Measurements from ENCODE around the gene PTPRZ1. TPM values are rescaled to one million over a fixed set of nuclear protein-coding genes. Genes with fewer than 3 reads are reported as not detected.

Gene PTPRZ1
- total RNA-seq, 1 experiment from 2014 or later: not detected

DNA sequence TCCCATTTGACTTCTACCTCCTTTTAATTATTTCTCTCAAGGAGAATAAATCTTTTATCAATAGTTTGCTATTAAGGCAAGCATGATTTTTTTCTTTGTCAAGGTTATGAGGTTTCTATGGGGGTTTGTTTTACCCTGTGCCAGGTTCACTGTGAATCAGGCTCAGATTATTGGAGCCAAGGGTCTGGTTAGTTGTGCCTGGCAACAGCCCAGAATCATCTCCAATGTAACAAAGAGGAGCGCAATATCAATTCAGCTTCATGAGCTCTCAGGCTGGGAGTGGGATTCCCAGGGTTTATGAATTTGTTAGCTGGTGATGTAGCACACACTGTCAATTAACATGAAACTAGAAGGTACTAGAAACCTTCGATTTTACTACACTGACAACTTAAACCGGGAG lies 197.9 kb downstream of the PTPRZ1 start:
- H3K9me3 ChIP-seq (ENCODE audit: low read length): peaks cover 6% of the 10 kb centered on the region; the same call in 1 of the 2 replicates
- no peak overlapping the region for H3K9ac ChIP-seq (ENCODE audit: low read length)
- DNase-seq: no peak
- H2AFZ ChIP-seq (ENCODE audit: low read length): no peak overlapping the region
- H3K4me3 ChIP-seq (ENCODE audit: low read length): no peak overlapping the region
- no peaks in the 10 kb centered on the region for H3K36me3 ChIP-seq (ENCODE audit: insufficient read depth, low read length)
- no peaks in the 10 kb centered on the region for H3K9me2 ChIP-seq (replicated peaks; ENCODE audit: insufficient read depth, low read length)
- no peaks in the 10 kb centered on the region for H3K79me2 ChIP-seq (ENCODE audit: low read length)
- H4K20me1 ChIP-seq (ENCODE audit: insufficient read depth, low read depth, low read length): no peaks in the 10 kb centered on the region
- H3K4me2 ChIP-seq (ENCODE audit: low read depth, low read length, poor library complexity, severe bottlenecking): no peak overlapping the region
- H3K27me3 ChIP-seq (ENCODE audit: low read length): no peaks in the 10 kb centered on the region
- H3K4me1 ChIP-seq (ENCODE audit: low read length): no peaks in the 10 kb centered on the region
- no peak overlapping the region for H3K27ac ChIP-seq (ENCODE audit: low read length)

DNA sequence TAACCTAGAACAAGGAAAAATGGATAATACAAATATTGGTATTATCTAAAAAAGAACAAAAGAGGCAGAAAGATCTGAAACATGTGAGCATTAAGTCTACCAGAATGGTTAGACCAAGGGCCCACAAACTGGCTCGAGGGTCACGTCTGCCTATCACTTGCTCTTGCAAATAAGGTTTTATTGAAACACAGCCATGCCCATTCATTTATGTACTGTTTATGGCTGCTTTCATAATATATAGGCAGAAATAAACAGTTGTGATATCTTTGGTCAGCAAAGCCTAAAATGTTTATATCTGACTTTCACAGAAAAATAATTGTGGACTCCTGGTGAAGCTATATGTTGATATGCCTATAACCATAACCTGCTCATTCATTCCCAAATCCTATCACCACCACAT lies 199.3 kb downstream of the PTPRZ1 start:
- Histone ChIP-seq H3K27me3 (ENCODE audit: low read length) (no peaks in the 10 kb centered on the region), H3K79me2 (ENCODE audit: low read length) (no peaks in the 10 kb centered on the region), H3K36me3 (ENCODE audit: insufficient read depth, low read length) (no peaks in the 10 kb centered on the region), H4K20me1 (ENCODE audit: insufficient read depth, low read depth, low read length) (no peaks in the 10 kb centered on the region), H3K9me3 (ENCODE audit: low read length) (peaks cover 9% of the 10 kb centered on the region; the same call in 1 of the 2 replicates), H3K4me1 (ENCODE audit: low read length) (no peaks in the 10 kb centered on the region), H3K4me2 (ENCODE audit: low read depth, low read length, poor library complexity, severe bottlenecking) (no peak overlapping the region), H3K27ac (ENCODE audit: low read length) (no peak overlapping the region), H3K9ac (ENCODE audit: low read length) (no peak overlapping the region), H2AFZ (ENCODE audit: low read length) (no peak overlapping the region), H3K9me2 (replicated peaks; ENCODE audit: insufficient read depth, low read length) (no peaks in the 10 kb centered on the region; the same call in 1 of the 2 replicates), H3K4me3 (ENCODE audit: low read length) (no peak overlapping the region)
- DNase-seq: no peak

GRCh38 chr7:122072924-122073599 lies 200.1 kb downstream of the PTPRZ1 start:
- Histone ChIP-seq H3K27me3 (ENCODE audit: low read length) (no peaks in the 10 kb centered on the region), H3K27ac (ENCODE audit: low read length) (no peak overlapping the region), H2AFZ (ENCODE audit: low read length) (no peak overlapping the region), H3K79me2 (ENCODE audit: low read length) (no peaks in the 10 kb centered on the region), H3K36me3 (ENCODE audit: insufficient read depth, low read length) (no peaks in the 10 kb centered on the region), H3K4me2 (ENCODE audit: low read depth, low read length, poor library complexity, severe bottlenecking) (no peak overlapping the region), H3K4me3 (ENCODE audit: low read length) (no peak overlapping the region), H3K9ac (ENCODE audit: low read length) (no peak overlapping the region), H3K9me3 (ENCODE audit: low read length) (peaks cover 9% of the 10 kb centered on the region; the same call in 1 of the 2 replicates), H3K9me2 (replicated peaks; ENCODE audit: insufficient read depth, low read length) (no peaks in the 10 kb centered on the region; the same call in 1 of the 2 replicates), H3K4me1 (ENCODE audit: low read length) (no peaks in the 10 kb centered on the region), H4K20me1 (ENCODE audit: insufficient read depth, low read depth, low read length) (no peaks in the 10 kb centered on the region)
- no peak for DNase-seq

- no peaks in the 10 kb centered on the region; the same call in 1 of the 2 replicates for H3K9me2 ChIP-seq (replicated peaks; ENCODE audit: insufficient read depth, low read length)
- no peaks in the 10 kb centered on the region for H3K4me1 ChIP-seq (ENCODE audit: low read length)
- H2AFZ ChIP-seq (ENCODE audit: low read length): no peak overlapping the region
- no peak overlapping the region for H3K9ac ChIP-seq (ENCODE audit: low read length)
- no peaks in the 10 kb centered on the region for H3K27me3 ChIP-seq (ENCODE audit: low read length)
- H3K4me2 ChIP-seq (ENCODE audit: low read depth, low read length, poor library complexity, severe bottlenecking): no peak overlapping the region
- no peak overlapping the region for H3K27ac ChIP-seq (ENCODE audit: low read length)
- no peaks in the 10 kb centered on the region for H4K20me1 ChIP-seq (ENCODE audit: insufficient read depth, low read depth, low read length)
- H3K4me3 ChIP-seq (ENCODE audit: low read length): no peak overlapping the region
- no peak for DNase-seq
- no peaks in the 10 kb centered on the region for H3K36me3 ChIP-seq (ENCODE audit: insufficient read depth, low read length)
- H3K79me2 ChIP-seq (ENCODE audit: low read length): no peaks in the 10 kb centered on the region
- peaks cover 9% of the 10 kb centered on the region; the same call in 1 of the 2 replicates for H3K9me3 ChIP-seq (ENCODE audit: low read length)
Measured at GRCh38 chr7:122073635-122074034, 200.7 kb downstream of the PTPRZ1 start.

DNA sequence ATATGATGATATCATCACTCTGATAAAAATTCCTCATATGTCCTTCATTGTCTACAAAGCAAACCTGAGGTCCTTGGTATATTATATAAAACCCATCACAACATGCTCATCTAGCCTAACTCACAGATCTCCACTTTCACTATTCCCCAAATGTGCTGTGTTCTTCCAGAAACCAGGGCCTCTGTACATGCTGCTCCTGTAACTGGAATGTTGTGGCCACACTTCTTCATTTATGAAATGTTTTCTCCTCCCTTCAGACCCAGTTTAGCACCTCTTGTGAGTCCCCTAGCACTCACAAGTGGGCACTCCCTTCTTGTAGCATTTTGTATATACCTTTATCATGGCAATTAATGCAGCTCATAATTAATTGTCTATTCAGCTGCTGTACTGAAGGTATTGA lies 209.2 kb downstream of the PTPRZ1 start:
- H3K9me2 ChIP-seq (replicated peaks; ENCODE audit: insufficient read depth, low read length): no peaks in the 10 kb centered on the region; the same call in 1 of the 2 replicates
- no peak for DNase-seq
- no peak overlapping the region for H3K27ac ChIP-seq (ENCODE audit: low read length)
- no peaks in the 10 kb centered on the region for H3K36me3 ChIP-seq (ENCODE audit: insufficient read depth, low read length)
- no peaks in the 10 kb centered on the region for H3K27me3 ChIP-seq (ENCODE audit: low read length)
- H3K9me3 ChIP-seq (ENCODE audit: low read length): no peaks in the 10 kb centered on the region
- no peak overlapping the region for H3K4me2 ChIP-seq (ENCODE audit: low read depth, low read length, poor library complexity, severe bottlenecking)
- H4K20me1 ChIP-seq (ENCODE audit: insufficient read depth, low read depth, low read length): no peaks in the 10 kb centered on the region
- no peaks in the 10 kb centered on the region for H3K79me2 ChIP-seq (ENCODE audit: low read length)
- H2AFZ ChIP-seq (ENCODE audit: low read length): no peak overlapping the region
- no peaks in the 10 kb centered on the region for H3K4me1 ChIP-seq (ENCODE audit: low read length)
- H3K9ac ChIP-seq (ENCODE audit: low read length): no peak overlapping the region
- no peak overlapping the region for H3K4me3 ChIP-seq (ENCODE audit: low read length)

- Histone ChIP-seq H3K27me3 (ENCODE audit: low read length) (no peaks in the 10 kb centered on the region), H3K79me2 (ENCODE audit: low read length) (no peaks in the 10 kb centered on the region), H3K4me2 (ENCODE audit: low read depth, low read length, poor library complexity, severe bottlenecking) (no peak overlapping the region), H2AFZ (ENCODE audit: low read length) (no peak overlapping the region), H3K4me3 (ENCODE audit: low read length) (no peak overlapping the region), H3K9ac (ENCODE audit: low read length) (no peak overlapping the region), H3K36me3 (ENCODE audit: insufficient read depth, low read length) (no peaks in the 10 kb centered on the region), H3K27ac (ENCODE audit: low read length) (no peak overlapping the region), H3K9me2 (replicated peaks; ENCODE audit: insufficient read depth, low read length) (no peaks in the 10 kb centered on the region), H3K9me3 (ENCODE audit: low read length) (no peaks in the 10 kb centered on the region), H4K20me1 (ENCODE audit: insufficient read depth, low read depth, low read length) (no peaks in the 10 kb centered on the region), H3K4me1 (ENCODE audit: low read length) (no peaks in the 10 kb centered on the region)
- DNase-seq: no peak
Measured at GRCh38 chr7:122082670-122083069, 209.7 kb downstream of the PTPRZ1 start.

DNA sequence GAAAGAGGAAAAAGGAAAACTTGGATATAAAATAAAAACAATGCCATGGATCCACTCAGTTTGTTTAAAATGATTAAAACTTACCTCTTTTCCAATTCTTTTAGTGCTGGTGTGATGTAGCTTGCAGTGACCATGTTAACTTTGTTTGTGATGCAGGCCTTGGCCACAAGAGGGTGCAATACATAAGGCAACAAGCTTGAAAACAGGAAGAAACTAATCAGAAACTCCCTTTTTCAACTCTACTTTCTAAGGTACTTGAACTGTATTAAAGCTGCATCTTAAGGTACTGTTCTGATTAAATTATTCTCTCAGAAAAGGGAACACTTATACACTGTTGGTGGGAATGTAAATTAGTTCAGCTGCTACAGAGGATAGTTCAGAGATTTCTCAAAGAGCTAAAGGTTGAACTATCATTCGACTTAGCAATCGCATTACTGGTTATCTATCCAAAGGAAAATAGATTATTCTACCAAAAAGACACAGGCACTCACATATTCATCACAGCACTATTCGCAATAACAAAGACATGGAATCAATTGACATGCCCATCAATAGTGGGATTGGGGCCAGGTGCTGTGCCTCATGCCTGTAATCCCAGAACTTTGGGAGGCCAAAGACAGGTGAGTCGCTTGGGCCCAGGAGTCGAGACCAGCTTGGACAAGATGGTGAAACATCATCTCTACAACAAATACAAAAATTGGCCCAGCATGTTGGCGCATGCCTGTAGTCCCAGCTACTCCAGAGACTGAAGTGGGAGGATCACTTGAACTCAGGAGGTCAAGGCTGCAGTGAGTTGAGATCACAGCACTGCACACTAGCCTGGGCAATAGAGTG lies 220.2 kb downstream of the PTPRZ1 start:
- DNase-seq: peak; percentile 87
- H3K36me3 ChIP-seq (ENCODE audit: insufficient read depth, low read length): no peaks in the 10 kb centered on the region

DNA sequence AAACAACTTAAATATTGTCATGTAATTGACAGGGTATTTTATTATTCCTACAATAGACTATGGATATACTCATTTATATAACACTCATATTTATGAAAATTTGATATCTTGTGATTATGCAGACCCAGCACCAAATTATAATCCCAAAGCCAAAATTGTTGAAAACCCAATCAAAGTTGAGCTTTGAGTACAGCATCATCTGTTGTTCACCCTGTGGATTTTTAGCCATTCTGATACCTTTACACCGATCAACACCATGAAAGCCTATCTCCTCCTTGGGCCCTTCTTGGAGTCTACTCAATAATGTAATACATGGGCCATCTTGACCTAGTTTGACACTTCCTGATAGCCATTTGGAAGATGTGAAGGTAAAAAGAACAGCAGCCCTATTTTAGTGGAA lies 221.6 kb downstream of the PTPRZ1 start:
- Histone ChIP-seq H2AFZ (ENCODE audit: low read length) (no peak overlapping the region), H4K20me1 (ENCODE audit: insufficient read depth, low read depth, low read length) (no peaks in the 10 kb centered on the region), H3K9me2 (replicated peaks; ENCODE audit: insufficient read depth, low read length) (no peaks in the 10 kb centered on the region), H3K9me3 (ENCODE audit: low read length) (no peaks in the 10 kb centered on the region), H3K79me2 (ENCODE audit: low read length) (no peaks in the 10 kb centered on the region), H3K4me2 (ENCODE audit: low read depth, low read length, poor library complexity, severe bottlenecking) (no peak overlapping the region), H3K27ac (ENCODE audit: low read length) (no peak overlapping the region), H3K36me3 (ENCODE audit: insufficient read depth, low read length) (no peaks in the 10 kb centered on the region), H3K9ac (ENCODE audit: low read length) (no peak overlapping the region), H3K4me3 (ENCODE audit: low read length) (no peak overlapping the region), H3K27me3 (ENCODE audit: low read length) (no peaks in the 10 kb centered on the region), H3K4me1 (ENCODE audit: low read length) (no peaks in the 10 kb centered on the region)
- no peak for DNase-seq

More for the DNA sequence above, 220.2 kb downstream of the PTPRZ1 start:
- Histone ChIP-seq H2AFZ (ENCODE audit: low read length) (no peak overlapping the region), H3K9ac (ENCODE audit: low read length) (no peak overlapping the region), H3K79me2 (ENCODE audit: low read length) (no peaks in the 10 kb centered on the region), H4K20me1 (ENCODE audit: insufficient read depth, low read depth, low read length) (no peaks in the 10 kb centered on the region), H3K4me3 (ENCODE audit: low read length) (no peak overlapping the region), H3K27me3 (ENCODE audit: low read length) (no peaks in the 10 kb centered on the region), H3K4me1 (ENCODE audit: low read length) (no peaks in the 10 kb centered on the region), H3K4me2 (ENCODE audit: low read depth, low read length, poor library complexity, severe bottlenecking) (no peak overlapping the region), H3K27ac (ENCODE audit: low read length) (no peak overlapping the region), H3K9me3 (ENCODE audit: low read length) (no peaks in the 10 kb centered on the region), H3K9me2 (replicated peaks; ENCODE audit: insufficient read depth, low read length) (no peaks in the 10 kb centered on the region)

All from Karpas-422 (cell line).